ENCODE data around the gene METRNL.
"Not testable (repeated sequence)": the region's sequence is repeated elsewhere in the genome, so short reads cannot be mapped to it uniquely, and the experiment has no call there.

METRNL gene

GRCh38 chr17:83053021-83053681, 26.3 kb upstream of the METRNL start:
- no peak for DNase-seq

GRCh38 chr17:83053739-83054451, 25.5 kb upstream of the METRNL start:
- peak; percentile 35 for DNase-seq

GRCh38 chr17:83054518-83055125, 24.8 kb upstream of the METRNL start:
- no peak for DNase-seq

GRCh38 chr17:83055176-83055575, 24.2 kb upstream of the METRNL start:
- not testable (repeated sequence) for DNase-seq

GRCh38 chr17:83055911-83056582, 23.4 kb upstream of the METRNL start:
- no peak for DNase-seq

- DNase-seq = no peak
These were observed 22.6 kb upstream of the METRNL start for GRCh38 chr17:83056583-83057396.

- no peak for DNase-seq
These were observed 22.0 kb upstream of the METRNL start for GRCh38 chr17:83057397-83057761.

- DNase-seq = no peak
These were observed 21.6 kb upstream of the METRNL start for GRCh38 chr17:83057793-83058265.

GRCh38 chr17:83058266-83058798, 21.1 kb upstream of the METRNL start:
- DNase-seq = no peak

- no peak for DNase-seq
These were observed 17.8 kb upstream of the METRNL start for GRCh38 chr17:83061586-83061985.

GRCh38 chr17:83062011-83062817, 17.2 kb upstream of the METRNL start:
- no peak for DNase-seq

- DNase-seq = no peak
These were observed 16.4 kb upstream of the METRNL start for GRCh38 chr17:83062818-83063671.

GRCh38 chr17:83064021-83064731, 15.2 kb upstream of the METRNL start:
- no peak for DNase-seq

GRCh38 chr17:83064732-83065659, 14.4 kb upstream of the METRNL start:
- no peak for DNase-seq

GRCh38 chr17:83065660-83066542, 13.5 kb upstream of the METRNL start:
- DNase-seq = no peak

- not testable (repeated sequence) for DNase-seq
These were observed 12.9 kb upstream of the METRNL start for GRCh38 chr17:83066543-83066890.

GRCh38 chr17:83067071-83067717, 12.2 kb upstream of the METRNL start:
- DNase-seq = no peak
